GM12878 (cell line): Measurements from ENCODE around the gene SEMA3D.

Experiments
- BHLHE40 ChIP-seq, 2 experiments: fragments of 450-650 bp in 1 of 2; IDR thresholded peaks; 2 replicates each; pipeline ENCODE4 v1.6.1; 2011 to 2017; ENCODE audit warnings: low read depth in 2 of 2, borderline replicate concordance in 1 of 2, improper control_type of control experiment in 1 of 2, low read length in 1 of 2, mild to moderate bottlenecking in 1 of 2
- BMI1 ChIP-seq: fragments of 450-650 bp; IDR thresholded peaks from 2 replicates; pipeline ENCODE4 v1.6.1; 2016; ENCODE audit warnings: mild to moderate bottlenecking, moderate library complexity, borderline replicate concordance
- EP300 ChIP-seq, 2 experiments: fragments of 150-350 bp in 1 of 2; IDR thresholded peaks; 2 replicates each; pipeline ENCODE4 v1.6.1; 2011 to 2012; ENCODE audit warnings: low read depth in 2 of 2, low read length in 2 of 2, borderline replicate concordance in 1 of 2, improper control_type of control experiment in 1 of 2, inconsistent platforms in 1 of 2; ENCODE audit not compliant: control insufficient read depth in 1 of 2
- GABPA ChIP-seq: IDR thresholded peaks from 2 replicates; pipeline ENCODE4 v1.6.1; 2014; ENCODE audit warnings: antibody characterized with exemption, low read depth, mild to moderate bottlenecking, inconsistent platforms
- IRF5 ChIP-seq: fragments of 450-650 bp; IDR thresholded peaks from 2 replicates; pipeline ENCODE4 v1.6.1; 2017; ENCODE audit warnings: borderline replicate concordance
- KDM1A ChIP-seq: fragments of 200-600 bp; sonication (generic); IDR thresholded peaks from 2 replicates; pipeline ENCODE4 v1.6.1; 2016; ENCODE audit warnings: borderline replicate concordance
- NR2C2 ChIP-seq: IDR thresholded peaks from 2 replicates; pipeline ENCODE4 v1.6.1; 2011; ENCODE audit warnings: borderline replicate concordance, low read depth; ENCODE audit not compliant: control insufficient read depth, insufficient read length
- POLR2AphosphoS5 ChIP-seq: IDR thresholded peaks from 2 replicates; pipeline ENCODE4 v1.6.1; 2011; ENCODE audit warnings: mild to moderate bottlenecking, low read length, inconsistent platforms
- RUNX3 ChIP-seq: IDR thresholded peaks from 2 replicates; pipeline ENCODE4 v1.6.1; 2012; ENCODE audit warnings: low read length, inconsistent platforms
- ZNF24 ChIP-seq: fragments of 450-650 bp; IDR thresholded peaks from 2 replicates; pipeline ENCODE4 v1.6.1; 2017; ENCODE audit warnings: antibody characterized with exemption, mild to moderate bottlenecking

GRCh38 chr7:84948634-84949033 is 238.2 kb downstream of the SEMA3D start:
- TF ChIP-seq BHLHE40 (IDR thresholded peaks at IDR 0.05; ENCODE audit: borderline replicate concordance in 1 of 2, low read depth in 2 of 2, low read length in 1 of 2) (no peak), ZNF24 (no peak), GABPA (no peak), IRF5 (no peak), KDM1A (no peak), RUNX3 (no peak), POLR2AphosphoS5 (no peak), EP300 (IDR thresholded peaks at IDR 0.05; ENCODE audit: borderline replicate concordance in 1 of 2, control insufficient read depth in 1 of 2, low read depth in 2 of 2, low read length in 2 of 2) (no peak), BMI1 (no peak), NR2C2 (no peak)
